NCI-H187 treated with DMSO at 0.1 percent for 48 hours (cell line): ENCODE data around the gene NSUN2.

Source experiments
- DNase-seq: peaks from one replicate; lab custom pipeline; 2025; lab: John Stamatoyannopoulos, UW

The NSUN2 gene

GRCh38 chr5:6604341-6604740 lies 28.5 kb downstream of the NSUN2 start:
- no peak for DNase-seq

- DNase-seq, result no peak
These were observed 29.2 kb downstream of the NSUN2 start for GRCh38 chr5:6603643-6604042.

GRCh38 chr5:6602441-6602840 lies 30.4 kb downstream of the NSUN2 start:
- no peak for DNase-seq

GRCh38 chr5:6601816-6602215 lies 31.0 kb downstream of the NSUN2 start:
- DNase-seq, result no peak

- DNase-seq, result no peak
These were observed 31.6 kb downstream of the NSUN2 start for GRCh38 chr5:6601271-6601670.

GRCh38 chr5:6599739-6600138 lies 33.1 kb downstream of the NSUN2 start:
- DNase-seq, result no peak

GRCh38 chr5:6598351-6598900 lies 34.4 kb downstream of the NSUN2 start:
- DNase-seq, result no peak

GRCh38 chr5:6597557-6597956 lies 35.3 kb downstream of the NSUN2 start:
- DNase-seq, result no peak

- no peak for DNase-seq
These were observed 36.5 kb downstream of the NSUN2 start for GRCh38 chr5:6596388-6596787.

- no peak for DNase-seq
These were observed 37.4 kb downstream of the NSUN2 start for GRCh38 chr5:6595405-6595804.

- DNase-seq, result no peak
These were observed 38.8 kb downstream of the NSUN2 start for GRCh38 chr5:6594066-6594465.

- no peak for DNase-seq
These were observed 39.5 kb downstream of the NSUN2 start for GRCh38 chr5:6593148-6594016.

- no peak for DNase-seq
These were observed 40.2 kb downstream of the NSUN2 start for GRCh38 chr5:6592601-6593000.

GRCh38 chr5:6591671-6592288 lies 41.1 kb downstream of the NSUN2 start:
- no peak for DNase-seq

- DNase-seq, result no peak
These were observed 42.3 kb downstream of the NSUN2 start for GRCh38 chr5:6590581-6590980.

GRCh38 chr5:6587171-6587570 lies 45.7 kb downstream of the NSUN2 start:
- no peak for DNase-seq

- no peak for DNase-seq
These were observed 46.2 kb downstream of the NSUN2 start for GRCh38 chr5:6586647-6587042.

- DNase-seq, result no peak
These were observed 46.8 kb downstream of the NSUN2 start for GRCh38 chr5:6585939-6586646.

- no peak for DNase-seq
These were observed 47.7 kb downstream of the NSUN2 start for GRCh38 chr5:6585168-6585567.

GRCh38 chr5:6584727-6585126 lies 48.1 kb downstream of the NSUN2 start:
- no peak for DNase-seq

GRCh38 chr5:6584101-6584645 lies 48.7 kb downstream of the NSUN2 start:
- no peak for DNase-seq
